B cell (primary cell): ENCODE data around the gene PTH2.

Experiments used
- EZH2 ChIP-seq: IDR thresholded peaks from 2 replicates; pipeline ENCODE4 v1.6.1; 2012; ENCODE audit warnings: borderline replicate concordance, low read depth, mild to moderate bottlenecking, moderate library complexity, low read length; ENCODE audit not compliant: insufficient read depth, poor library complexity, severe bottlenecking
- TF ChIP-seq, protein P1 (sequence below): fragments of 200-600 bp; IDR thresholded peaks from one replicate; pipeline ENCODE4 v1.8.0; 2022; ENCODE audit warnings: antibody characterized with exemption, mild to moderate bottlenecking

DNA sequence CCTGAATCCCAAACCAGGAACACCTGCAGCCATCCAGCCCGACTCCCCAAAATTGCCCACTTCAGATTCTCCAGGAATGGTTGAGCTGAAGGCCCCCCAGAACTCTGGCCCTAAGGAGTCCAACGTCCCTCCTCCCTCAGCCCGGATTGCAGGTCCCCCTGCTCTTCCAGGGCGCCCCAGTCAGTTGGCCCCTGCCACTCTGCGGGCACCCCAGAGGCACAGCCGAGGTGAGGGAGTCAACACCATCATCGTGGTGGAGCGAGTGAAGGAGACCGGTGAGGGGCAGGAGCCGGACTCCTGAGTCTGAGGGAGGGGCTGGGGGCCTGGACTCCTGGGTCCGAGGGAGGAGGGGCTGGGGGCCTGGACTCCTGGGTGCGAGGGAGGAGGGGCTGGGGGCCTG is 4.1 kb upstream of the PTH2 start:
- TF ChIP-seq, protein P1, sequence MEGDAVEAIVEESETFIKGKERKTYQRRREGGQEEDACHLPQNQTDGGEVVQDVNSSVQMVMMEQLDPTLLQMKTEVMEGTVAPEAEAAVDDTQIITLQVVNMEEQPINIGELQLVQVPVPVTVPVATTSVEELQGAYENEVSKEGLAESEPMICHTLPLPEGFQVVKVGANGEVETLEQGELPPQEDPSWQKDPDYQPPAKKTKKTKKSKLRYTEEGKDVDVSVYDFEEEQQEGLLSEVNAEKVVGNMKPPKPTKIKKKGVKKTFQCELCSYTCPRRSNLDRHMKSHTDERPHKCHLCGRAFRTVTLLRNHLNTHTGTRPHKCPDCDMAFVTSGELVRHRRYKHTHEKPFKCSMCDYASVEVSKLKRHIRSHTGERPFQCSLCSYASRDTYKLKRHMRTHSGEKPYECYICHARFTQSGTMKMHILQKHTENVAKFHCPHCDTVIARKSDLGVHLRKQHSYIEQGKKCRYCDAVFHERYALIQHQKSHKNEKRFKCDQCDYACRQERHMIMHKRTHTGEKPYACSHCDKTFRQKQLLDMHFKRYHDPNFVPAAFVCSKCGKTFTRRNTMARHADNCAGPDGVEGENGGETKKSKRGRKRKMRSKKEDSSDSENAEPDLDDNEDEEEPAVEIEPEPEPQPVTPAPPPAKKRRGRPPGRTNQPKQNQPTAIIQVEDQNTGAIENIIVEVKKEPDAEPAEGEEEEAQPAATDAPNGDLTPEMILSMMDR = no peak
- no peak for TF ChIP-seq EZH2
